GM10847 (cell line): Measurements from ENCODE around the gene TSPO2.

ENCODE experiments used
- POLR2A ChIP-seq: IDR thresholded peaks from 2 replicates; pipeline ENCODE4 v1.6.1; 2011; ENCODE audit not compliant: insufficient read length; ENCODE audit errors: extremely low read depth

The TSPO2 gene

DNA sequence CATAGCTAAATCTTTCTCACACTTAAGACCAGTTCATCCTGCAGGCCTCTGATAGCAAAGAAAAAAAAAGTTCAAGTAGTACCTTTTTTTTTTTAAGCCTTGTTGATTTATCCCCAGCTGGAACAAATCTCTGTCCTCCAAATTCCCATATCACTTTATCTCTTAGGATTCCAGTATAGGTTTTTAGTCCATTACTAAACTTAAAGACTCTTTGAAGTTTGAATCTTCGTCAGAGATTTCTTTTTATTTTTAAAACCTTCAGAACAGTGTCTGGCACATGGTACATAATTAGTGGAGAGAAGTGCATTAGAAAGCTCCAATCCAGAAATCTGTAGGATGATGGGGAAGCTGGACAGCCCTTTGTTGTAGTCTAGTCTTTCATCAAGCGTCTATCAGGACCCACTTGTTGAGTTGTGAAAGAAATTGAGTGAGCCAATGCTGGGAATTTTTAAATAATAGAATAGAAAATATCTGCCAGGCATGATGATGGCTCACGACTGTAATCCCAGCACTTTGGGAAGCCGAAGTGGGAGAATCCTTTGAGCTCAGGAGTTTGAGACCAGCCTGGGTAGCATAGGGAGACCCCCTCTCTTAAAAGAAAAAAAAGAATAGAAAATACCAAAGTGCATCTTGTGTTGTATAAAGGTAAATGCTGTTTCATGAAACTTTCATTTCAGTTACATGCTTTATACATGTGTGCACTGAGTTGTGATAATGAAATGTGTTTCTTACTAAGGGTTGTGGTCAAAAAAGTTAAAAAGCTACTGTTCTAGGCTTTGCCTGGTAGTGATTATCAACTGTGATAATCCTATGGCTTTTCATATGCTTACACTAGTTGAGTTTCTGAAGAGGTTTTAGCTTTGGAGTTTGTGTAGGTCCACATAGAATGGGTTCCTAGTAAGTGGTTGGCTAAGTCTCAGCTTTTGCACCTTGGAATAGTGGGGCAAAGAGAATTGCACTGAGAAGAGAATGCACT is 33.7 kb downstream of the TSPO2 start:
- no peak for TF ChIP-seq POLR2A

DNA sequence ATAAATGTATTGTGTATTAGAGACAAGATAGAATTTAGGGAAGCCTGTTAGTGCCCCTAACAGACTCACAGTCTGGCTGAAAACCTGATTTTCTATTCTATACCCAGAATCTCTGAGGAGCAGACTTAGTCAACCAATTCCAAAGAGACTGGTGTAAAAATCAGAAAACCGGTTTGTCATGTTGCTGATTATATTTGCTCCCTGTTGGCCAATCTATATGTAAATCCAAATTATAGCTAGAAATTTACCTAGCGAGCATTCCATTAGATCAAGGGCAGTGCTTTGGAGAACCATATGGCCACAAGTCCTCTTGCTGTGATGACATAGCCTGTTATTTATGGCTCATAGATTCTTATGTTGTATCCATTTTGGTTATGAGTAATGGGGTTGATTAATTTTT is 35.3 kb downstream of the TSPO2 start:
- TF ChIP-seq POLR2A: no peak

DNA sequence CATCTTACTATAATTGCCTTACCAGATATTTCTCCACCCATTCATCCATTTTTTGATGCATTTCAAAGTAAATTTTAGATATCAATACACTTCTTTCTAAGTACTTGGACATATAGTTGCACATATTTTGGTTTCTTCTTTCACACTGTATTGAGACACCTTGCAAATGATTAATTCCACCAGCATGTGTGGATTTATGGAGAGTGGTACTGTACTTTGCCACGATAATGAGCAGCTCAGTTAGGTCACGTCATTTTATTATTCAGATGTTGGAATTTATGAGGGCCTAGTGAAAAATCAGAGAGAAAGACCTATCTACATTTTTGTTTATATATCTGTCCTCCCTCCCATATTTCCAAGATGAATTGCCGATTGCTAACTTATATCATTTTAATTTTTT is 35.8 kb downstream of the TSPO2 start:
- TF ChIP-seq POLR2A: no peak

DNA sequence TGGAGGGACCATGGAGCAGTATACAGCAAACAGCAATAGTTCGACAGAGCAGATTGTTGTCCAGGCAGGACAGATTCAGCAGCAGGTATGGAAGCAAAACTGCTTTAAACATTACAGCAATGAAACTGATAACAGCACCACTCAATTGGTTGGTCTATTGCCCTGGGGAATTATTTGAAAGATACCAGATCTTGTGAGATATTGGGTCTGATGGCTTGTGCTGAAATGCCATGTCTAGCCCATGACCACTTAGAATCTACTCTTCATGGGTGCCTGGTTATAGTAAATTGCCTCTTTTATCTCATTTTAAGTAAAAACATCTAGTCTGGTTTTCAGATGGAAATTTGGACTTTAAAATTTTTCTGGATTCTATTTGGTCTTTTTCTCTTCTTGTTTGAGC is 36.8 kb downstream of the TSPO2 start:
- no peak for TF ChIP-seq POLR2A

DNA sequence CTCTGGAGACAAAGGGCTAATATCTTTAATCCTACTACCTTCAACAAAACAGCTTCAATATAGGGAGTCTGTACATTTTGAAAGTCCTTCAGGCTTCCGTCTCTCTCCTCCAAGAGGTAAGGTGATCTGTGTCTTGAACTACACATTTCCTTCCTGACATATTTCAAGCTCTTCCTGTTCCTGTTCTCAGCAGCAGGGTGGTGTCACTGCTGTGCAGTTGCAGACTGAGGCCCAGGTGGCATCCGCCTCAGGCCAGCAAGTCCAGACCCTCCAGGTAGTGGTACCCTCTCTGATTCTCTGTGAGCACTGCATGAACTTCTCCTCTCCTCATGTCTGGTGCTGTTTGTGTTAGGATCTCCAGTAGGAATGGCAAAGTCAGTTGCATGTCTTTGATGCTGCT is 38.4 kb downstream of the TSPO2 start:
- TF ChIP-seq POLR2A: no peak

DNA sequence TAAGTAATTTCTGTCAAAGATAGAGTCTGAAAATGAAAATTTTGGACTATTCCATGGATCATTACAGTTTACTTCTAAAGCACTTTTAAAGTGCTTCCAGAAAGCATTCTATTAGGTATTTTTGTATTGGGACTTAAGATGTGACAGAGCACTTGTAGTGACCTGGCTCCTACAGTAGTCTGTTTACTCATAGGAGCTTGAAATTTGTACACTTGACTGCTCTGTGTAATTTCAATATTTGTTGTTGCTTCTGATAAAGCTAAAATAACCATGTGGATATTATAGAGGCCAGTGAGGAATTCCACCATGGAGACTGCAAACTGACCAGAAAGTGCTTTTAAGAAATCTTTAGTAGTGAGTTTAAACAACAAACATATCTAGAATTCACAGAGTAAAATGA is 40.8 kb downstream of the TSPO2 start:
- TF ChIP-seq POLR2A: no peak

DNA sequence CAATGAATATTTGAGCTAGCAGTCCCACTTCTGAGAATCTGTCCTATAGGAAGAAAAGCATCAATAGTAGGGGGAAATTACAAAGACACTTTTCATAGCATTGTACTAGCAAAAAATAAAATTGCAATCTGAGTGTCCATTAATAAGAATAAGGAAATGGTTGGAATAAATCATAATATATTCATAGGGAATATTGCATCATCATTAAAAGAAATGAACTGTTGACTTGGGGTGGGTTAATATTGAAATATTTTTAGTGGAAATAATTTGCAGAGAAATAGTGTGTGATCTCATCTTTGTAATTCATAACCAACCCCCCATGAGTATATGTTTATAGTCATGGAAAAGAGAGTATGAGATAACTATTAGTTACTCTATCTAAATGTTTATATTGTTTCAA is 42.9 kb downstream of the TSPO2 start:
- TF ChIP-seq POLR2A: no peak

DNA sequence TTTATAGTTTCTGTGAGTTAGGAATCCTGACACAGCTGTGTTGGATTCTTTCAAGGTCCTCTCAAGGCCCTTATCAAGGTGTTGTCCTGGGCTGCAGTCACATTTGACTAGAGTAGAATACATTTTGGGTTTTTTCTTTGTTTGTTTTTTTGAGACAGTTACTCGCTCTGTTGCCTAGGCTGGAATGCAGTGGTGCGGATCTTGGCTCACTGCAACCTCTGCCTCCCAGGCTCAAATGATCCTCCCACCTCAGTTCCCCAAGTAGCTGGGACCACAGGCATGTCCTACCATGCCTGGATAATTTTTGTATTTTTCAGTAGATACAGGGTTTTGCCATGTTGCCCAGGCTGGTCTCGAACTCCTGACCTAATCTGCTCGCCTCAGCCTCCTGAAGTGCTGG is 46.2 kb downstream of the TSPO2 start:
- TF ChIP-seq POLR2A: no peak

DNA sequence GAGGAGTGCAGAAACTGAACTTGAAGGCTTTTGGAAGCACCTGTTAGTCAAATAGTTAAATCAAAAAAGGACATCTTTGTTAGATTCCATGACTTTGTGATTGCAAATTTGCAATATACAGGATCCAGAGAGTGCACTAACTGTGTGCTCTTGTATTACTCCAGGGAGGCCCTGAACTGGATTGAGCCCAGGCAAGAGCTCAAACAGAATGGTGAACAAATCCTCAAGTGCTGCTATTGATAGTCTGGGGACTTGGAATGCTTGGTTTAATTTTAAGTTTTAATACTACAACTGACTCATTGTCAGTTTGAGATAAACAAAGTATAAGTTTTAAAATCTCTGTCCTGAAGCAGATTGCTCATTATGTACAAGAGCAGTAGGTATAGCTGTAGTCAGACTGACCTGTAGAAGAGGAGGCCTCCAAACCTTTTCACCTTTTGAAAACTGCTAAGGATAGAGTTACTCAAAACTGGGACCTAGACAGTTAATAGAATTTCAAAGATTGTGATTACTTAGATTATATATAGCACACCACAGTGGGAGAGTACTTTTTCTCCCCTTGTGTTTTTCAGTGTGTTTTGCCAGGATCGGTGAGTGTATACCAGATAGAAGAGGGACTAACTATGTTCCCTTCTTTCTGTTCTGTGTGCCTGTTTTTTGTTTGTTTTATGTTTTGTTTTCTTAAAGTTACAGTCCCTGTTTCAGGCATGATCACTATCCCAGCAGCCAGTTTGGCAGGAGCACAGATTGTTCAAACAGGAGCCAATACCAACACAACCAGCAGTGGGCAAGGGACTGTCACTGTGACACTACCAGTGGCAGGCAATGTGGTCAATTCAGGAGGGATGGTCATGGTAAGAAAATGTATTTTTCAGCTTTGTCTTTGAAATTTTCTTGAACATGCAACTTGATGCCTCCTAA is 48.8 kb downstream of the TSPO2 start:
- no peak for TF ChIP-seq POLR2A

DNA sequence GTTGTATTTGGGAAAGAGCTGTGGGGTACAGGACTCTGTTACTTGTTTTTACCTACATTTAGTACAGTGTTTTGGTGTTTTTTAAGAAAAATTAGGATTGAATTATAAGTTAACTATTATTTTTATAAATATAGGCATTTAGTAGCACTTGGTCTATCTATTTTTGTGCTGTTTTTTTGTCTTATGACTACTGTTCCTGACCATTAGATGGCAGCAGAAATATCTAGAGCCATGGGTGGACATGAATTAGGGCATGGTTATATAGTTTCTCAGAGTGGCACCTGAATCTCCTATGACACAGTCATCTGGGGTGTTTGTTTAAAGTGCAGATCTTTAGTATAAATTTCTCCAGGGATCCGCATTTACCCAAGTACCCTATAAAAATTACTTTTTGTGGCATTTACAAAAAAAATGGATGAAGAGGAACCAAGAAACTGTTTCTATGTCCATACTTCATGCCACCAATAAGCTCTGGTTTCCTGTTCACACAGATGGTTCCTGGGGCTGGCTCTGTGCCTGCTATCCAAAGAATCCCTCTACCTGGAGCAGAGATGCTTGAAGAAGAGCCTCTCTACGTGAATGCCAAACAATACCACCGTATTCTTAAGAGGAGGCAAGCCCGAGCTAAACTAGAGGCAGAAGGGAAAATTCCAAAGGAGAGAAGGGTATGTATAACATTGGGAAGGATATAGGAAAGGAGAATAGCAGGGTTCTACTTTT is 50.3 kb downstream of the TSPO2 start:
- TF ChIP-seq POLR2A: no peak

DNA sequence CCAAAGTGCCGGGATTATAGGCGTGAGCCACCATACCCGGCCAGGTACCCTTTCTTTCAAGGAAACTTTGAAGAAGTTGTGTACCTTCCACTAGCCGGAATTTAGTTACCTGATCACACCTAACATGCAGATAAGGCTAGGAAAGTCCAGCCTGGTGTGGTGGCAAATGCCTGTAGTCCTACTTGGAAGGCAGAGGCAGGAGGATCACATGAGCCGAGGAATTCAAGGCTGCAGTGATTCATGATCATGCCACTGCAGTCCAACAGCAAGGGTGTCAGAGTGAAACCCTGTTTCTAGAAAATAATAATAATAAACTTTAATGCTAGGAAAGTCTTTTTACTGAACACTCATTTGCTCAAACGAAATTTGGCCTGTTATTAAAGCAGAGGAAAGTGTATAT is 51.5 kb downstream of the TSPO2 start:
- no peak for TF ChIP-seq POLR2A
